IMR-90 (cell line): Measurements from ENCODE around the gene WHRN. TPM values are rescaled to one million over a fixed set of nuclear protein-coding genes. Genes with fewer than 3 reads are reported as not detected.

Experiments
- ATAC-seq: fragments of 200-7000 bp; cut with Tn5 transposase; 2 replicates; pipeline ENCODE4 v1.9.1; 2020; ENCODE audit warnings: low read depth, mild to moderate bottlenecking, moderate library complexity
- BruUV-seq: library from RNA; stranded (reverse); fragments of 400-500 nt; replicated peaks from 2 replicates; lab custom pipeline; 2021; lab: Mats Ljungman, UMichigan
- CTCF ChIA-PET: fragments of 300-600 bp; formaldehyde crosslinking; extraction: SDS; loops from one replicate; lab custom pipeline; 2021; ENCODE audit warnings: antibody characterized with exemption; lab: Yijun Ruan, JAX
- POLR2A ChIA-PET: fragments of 300-600 bp; sonication (Branson Sonifier 250); formaldehyde crosslinking; loops from one replicate; lab custom pipeline; 2022; ENCODE audit warnings: antibody characterized with exemption; ENCODE audit not compliant: unreplicated experiment; lab: Charles Lee
- DNase-seq: peaks from one replicate; pipeline ENCODE4 v3.0.0; 2013
- H2AFZ ChIP-seq: replicated peaks from 2 replicates; pipeline ENCODE3; 2013; ENCODE audit warnings: low read length, mild to moderate bottlenecking; ENCODE audit not compliant: poor library complexity
- H2AK5ac ChIP-seq: 2 replicates; pipeline ENCODE4 v1.6.1; 2013; ENCODE audit warnings: low read depth, low read length, inconsistent platforms
- H2AK9ac ChIP-seq: replicated peaks from 2 replicates; pipeline ENCODE3; 2013; ENCODE audit warnings: mild to moderate bottlenecking, low read depth, low read length, moderate library complexity; ENCODE audit not compliant: poor library complexity
- H2BK120ac ChIP-seq: 2 replicates; pipeline ENCODE4 v1.6.1; 2013; ENCODE audit warnings: low read depth, low read length, inconsistent platforms
- H2BK15ac ChIP-seq: 3 replicates; pipeline ENCODE4 v1.6.1; 2013; ENCODE audit warnings: low read depth, low read length, inconsistent platforms
- H2BK20ac ChIP-seq: 2 replicates; pipeline ENCODE4 v1.6.1; 2013; ENCODE audit warnings: low read depth, mild to moderate bottlenecking, inconsistent platforms, low read length, moderate library complexity
- H2BK5ac ChIP-seq: 2 replicates; pipeline ENCODE4 v1.6.1; 2013; ENCODE audit warnings: mild to moderate bottlenecking, low read depth, low read length, inconsistent platforms; ENCODE audit not compliant: poor library complexity, severe bottlenecking
- H3K14ac ChIP-seq: replicated peaks from 2 replicates; pipeline ENCODE4 v1.6.1; 2013; ENCODE audit warnings: low read depth, low read length, inconsistent platforms
- H3K18ac ChIP-seq: 2 replicates; pipeline ENCODE4 v1.6.1; 2013; ENCODE audit warnings: low read depth, low read length, control low read depth
- H3K23ac ChIP-seq: 2 replicates; pipeline ENCODE4 v1.6.1; 2013; ENCODE audit warnings: low read depth, low read length, inconsistent platforms
- H3K27ac ChIP-seq: 2 replicates; pipeline ENCODE4 v1.5.1; 2013; ENCODE audit warnings: mild to moderate bottlenecking, control low read depth, low read length; ENCODE audit not compliant: insufficient read depth
- H3K27me3 ChIP-seq: 2 replicates; pipeline ENCODE4 v1.6.1; 2013; ENCODE audit warnings: low read length; ENCODE audit not compliant: control insufficient read depth, insufficient read depth
- H3K36me3 ChIP-seq: 2 replicates; pipeline ENCODE4 v1.6.1; 2013; ENCODE audit warnings: low read length, mixed read lengths; ENCODE audit not compliant: control insufficient read depth, insufficient read depth
- H3K4ac ChIP-seq: 2 replicates; pipeline ENCODE4 v1.6.1; 2013; ENCODE audit warnings: low read depth, low read length, inconsistent platforms
- H3K4me1 ChIP-seq: 2 replicates; pipeline ENCODE4 v1.6.1; 2013; ENCODE audit warnings: low read length, mixed read lengths; ENCODE audit not compliant: control insufficient read depth, insufficient read depth
- H3K4me2 ChIP-seq: 2 replicates; pipeline ENCODE4 v1.6.1; 2013; ENCODE audit warnings: low read depth, mild to moderate bottlenecking, control low read depth, low read length, moderate library complexity
- H3K4me3 ChIP-seq: 2 replicates; pipeline ENCODE4 v1.5.1; 2013; ENCODE audit warnings: low read depth, mild to moderate bottlenecking, control low read depth, low read length, moderate library complexity; ENCODE audit not compliant: insufficient read depth
- H3K56ac ChIP-seq: 2 replicates; pipeline ENCODE4 v1.6.1; 2013; ENCODE audit warnings: low read length, inconsistent platforms; ENCODE audit not compliant: insufficient read depth; ENCODE audit errors: extremely low read depth
- H3K79me1 ChIP-seq, 2 experiments: 2 replicates each; pipeline ENCODE4 v1.6.1; 2013; ENCODE audit warnings: low read length in 2 of 2, inconsistent platforms in 1 of 2, low read depth in 1 of 2
- H3K9ac ChIP-seq: 2 replicates; pipeline ENCODE4 v1.6.1; 2013; ENCODE audit warnings: low read depth, low read length, control low read depth
- H3K9me1 ChIP-seq: 2 replicates; pipeline ENCODE4 v1.6.1; 2013; ENCODE audit warnings: low read length, inconsistent platforms; ENCODE audit not compliant: insufficient read depth
- H3K9me3 ChIP-seq: 2 replicates; pipeline ENCODE4 v1.6.1; 2013; ENCODE audit warnings: low read length; ENCODE audit not compliant: control insufficient read depth, insufficient read depth
- H4K20me1 ChIP-seq: 2 replicates; pipeline ENCODE4 v1.6.1; 2013; ENCODE audit warnings: low read length, inconsistent platforms; ENCODE audit not compliant: insufficient read depth
- H4K5ac ChIP-seq: 2 replicates; pipeline ENCODE4 v1.6.1; 2013; ENCODE audit warnings: mild to moderate bottlenecking, low read depth, low read length, control low read depth
- H4K8ac ChIP-seq, 2 experiments: 2 replicates each; pipeline ENCODE4 v1.6.1; 2013; ENCODE audit warnings: low read depth in 2 of 2, low read length in 2 of 2, control low read depth in 1 of 2, inconsistent platforms in 1 of 2
- H4K91ac ChIP-seq: 2 replicates; pipeline ENCODE4 v1.6.1; 2013; ENCODE audit warnings: low read depth, low read length, inconsistent platforms; ENCODE audit not compliant: insufficient read depth
- WGBS, 2 experiments: methylation state at CpG; one replicate each; pipeline versions ENCODE4 v1.1.5 to v1.1.7; 2013; ENCODE audit warnings: missing lambda C conversion rate in 2 of 2; ENCODE audit not compliant: insufficient read length in 1 of 2; ENCODE audit errors: extremely low coverage in 2 of 2; 5-methylcytosine and 5-hydroxymethylcytosine counted together
- dilution Hi-C: fragments of 300-500 bp; cut with HindIII; formaldehyde crosslinking; loops from one replicate; pipeline ENCODE4 v1.14.3; 2018; ENCODE audit warnings: low sequenced_read_pairs; ENCODE audit not compliant: unreplicated experiment
- in situ Hi-C: fragments of 300-500 bp; cut with MboI; formaldehyde crosslinking; loops from 3 replicates; pipeline ENCODE4 v1.14.3; 2019; ENCODE audit warnings: low sequenced_read_pairs, inconsistent platforms, mixed read lengths
- intact Hi-C: fragments of 100-400 bp; cut with micrococcal nuclease; formaldehyde crosslinking; loops from 2 replicates; pipeline ENCODE4 v1.10.0; 2022
- polyA plus RNA-seq, 3 experiments: library from polyadenylated mRNA; depleted of rRNA; stranded (reverse); fragments of >200 nt; gene quantifications; 2 replicates each; pipeline ENCODE4 v1.2.3, GENCODE V29; 2012; ENCODE audit warnings: low replicate concordance in 1 of 3
- total RNA-seq: library from RNA; depleted of rRNA; stranded (reverse); fragments of >200 nt; gene quantifications from 2 replicates; pipeline ENCODE4 v1.2.3, GENCODE V29; 2012
- TF ChIP-seq, protein P1 (sequence below): fragments of 150-350 bp; IDR thresholded peaks from 2 replicates; pipeline ENCODE4 v1.6.1; 2017; ENCODE audit warnings: mild to moderate bottlenecking, antibody characterized with exemption, low read length, low read depth

Gene WHRN
- total and polyA plus RNA-seq, 2 of the 4 experiments (the other 2 are of a cell fraction), result 0.18 to 2.6 TPM

DNA sequence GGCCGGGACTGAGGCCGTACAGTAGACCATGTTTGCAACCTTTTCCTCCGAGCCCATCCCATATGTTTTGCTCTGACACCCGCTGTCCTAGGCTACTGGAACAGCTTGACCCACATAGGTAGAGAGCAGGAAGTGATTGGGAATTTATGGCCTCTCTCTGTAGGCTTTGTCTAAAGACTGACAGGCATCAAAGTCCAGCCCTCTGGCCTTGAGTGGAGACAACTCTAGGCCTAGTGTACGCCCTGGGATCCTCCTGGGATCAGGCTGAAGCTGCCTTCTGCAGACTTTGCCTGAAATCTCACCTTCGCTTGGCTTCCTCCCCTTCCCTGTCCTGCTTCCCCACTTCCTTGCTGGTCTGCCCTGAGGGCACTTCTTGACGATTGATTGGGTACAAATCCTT lies 103.9 kb downstream of the WHRN start:
- Histone ChIP-seq H3K23ac (no peak overlapping the region), H3K79me1 (peaks cover 3% of the 10 kb centered on the region in 2 experiments; a peak in 1 of 4 replicates), H3K27me3 (no peaks in the 10 kb centered on the region), H2AK9ac (no peak overlapping the region), H2AK5ac (no peak overlapping the region), H3K4me1 (0 out of 2 replicates have a peak, but pooled peaks cover 2% of the 10 kb centered on the region), H3K56ac (no peak overlapping the region), H3K27ac (no peak overlapping the region), H2BK120ac (no peak overlapping the region), H2BK5ac (no peak overlapping the region), H2BK20ac (no peak overlapping the region), H3K14ac (no peak overlapping the region), H2BK15ac (no peak overlapping the region), H3K4ac (no peak overlapping the region), H4K91ac (no peak overlapping the region), H3K9me3 (no peaks in the 10 kb centered on the region), H4K5ac (no peak overlapping the region), H2AFZ (no peak overlapping the region), H3K18ac (no peak overlapping the region), H4K20me1 (no peaks in the 10 kb centered on the region), H3K36me3 (no peaks in the 10 kb centered on the region), H3K9ac (no peak overlapping the region), H3K9me1 (no peaks in the 10 kb centered on the region), H4K8ac (no peak overlapping the region), H3K4me3 (no peak overlapping the region), H3K4me2 (no peak overlapping the region)
- WGBS, 2 experiments, result 100% methylated on average over 1 of the region's 7 CpGs; no CpG with 5 or more reads in 1 of the 2 experiments
- no TSS peak for BruUV-seq
- CTCF ChIA-PET, result interaction anchor here (1.4 kb wide), 1 partner anchor 16 kb away, joined by 3 read pairs; no protein-coding TSS in a partner anchor
- in situ Hi-C loops (loop anchor here (10.0 kb wide), 2 partner anchors 333 to 503 kb away; no protein-coding TSS in a partner anchor), dilution Hi-C loops (no loop called here), intact Hi-C loops (loop anchor here (10.0 kb wide), 1 partner anchor 503 kb away; no protein-coding TSS in a partner anchor)
- no peak for ATAC-seq
- DNase-seq, result no peak
- TF ChIP-seq, protein P1, sequence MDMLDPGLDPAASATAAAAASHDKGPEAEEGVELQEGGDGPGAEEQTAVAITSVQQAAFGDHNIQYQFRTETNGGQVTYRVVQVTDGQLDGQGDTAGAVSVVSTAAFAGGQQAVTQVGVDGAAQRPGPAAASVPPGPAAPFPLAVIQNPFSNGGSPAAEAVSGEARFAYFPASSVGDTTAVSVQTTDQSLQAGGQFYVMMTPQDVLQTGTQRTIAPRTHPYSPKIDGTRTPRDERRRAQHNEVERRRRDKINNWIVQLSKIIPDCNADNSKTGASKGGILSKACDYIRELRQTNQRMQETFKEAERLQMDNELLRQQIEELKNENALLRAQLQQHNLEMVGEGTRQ, result no peak
- POLR2A ChIA-PET, result no interaction called here
